GM19099 (cell line): Measurements from ENCODE around the gene TENT4A.

Source experiments
- POLR2A ChIP-seq: IDR thresholded peaks from 3 replicates; pipeline ENCODE4 v1.6.1; 2011; ENCODE audit warnings: low read depth; ENCODE audit not compliant: insufficient read length; ENCODE audit errors: extremely low read depth

Gene TENT4A

DNA sequence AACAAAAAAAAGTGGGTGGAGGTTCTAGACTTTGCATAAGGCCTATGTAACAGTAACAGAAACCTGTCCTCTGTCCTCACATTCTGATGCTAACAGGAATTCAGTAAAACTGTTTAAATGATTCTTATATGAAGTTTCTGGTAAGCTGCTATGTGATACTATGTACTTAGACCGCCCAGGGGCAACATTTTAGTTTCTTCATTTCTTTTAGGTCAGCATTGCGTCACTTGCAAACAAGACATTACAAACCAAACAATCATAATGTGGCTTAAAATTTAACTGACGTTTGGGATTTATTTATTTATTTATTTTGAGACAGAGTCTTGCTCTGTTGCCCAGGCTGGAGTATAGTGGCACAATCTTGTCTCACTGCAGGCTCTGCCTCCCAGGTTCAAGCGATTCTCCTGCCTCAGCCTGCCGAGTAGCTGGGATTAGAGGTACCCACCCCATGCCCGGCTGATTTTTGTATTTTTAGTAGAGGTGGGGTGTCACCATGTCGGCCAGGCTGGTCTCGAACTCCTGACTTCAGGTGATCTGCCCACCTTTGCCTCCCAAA is 44.3 kb downstream of the TENT4A start:
- no peak for TF ChIP-seq POLR2A

- no peak for TF ChIP-seq POLR2A
These were observed 45.0 kb downstream of the TENT4A start for GRCh38 chr5:6758236-6758635.

- TF ChIP-seq POLR2A = no peak
These were observed 45.5 kb downstream of the TENT4A start for GRCh38 chr5:6758706-6759105.

GRCh38 chr5:6759401-6759800 is 46.2 kb downstream of the TENT4A start:
- no peak for TF ChIP-seq POLR2A

DNA sequence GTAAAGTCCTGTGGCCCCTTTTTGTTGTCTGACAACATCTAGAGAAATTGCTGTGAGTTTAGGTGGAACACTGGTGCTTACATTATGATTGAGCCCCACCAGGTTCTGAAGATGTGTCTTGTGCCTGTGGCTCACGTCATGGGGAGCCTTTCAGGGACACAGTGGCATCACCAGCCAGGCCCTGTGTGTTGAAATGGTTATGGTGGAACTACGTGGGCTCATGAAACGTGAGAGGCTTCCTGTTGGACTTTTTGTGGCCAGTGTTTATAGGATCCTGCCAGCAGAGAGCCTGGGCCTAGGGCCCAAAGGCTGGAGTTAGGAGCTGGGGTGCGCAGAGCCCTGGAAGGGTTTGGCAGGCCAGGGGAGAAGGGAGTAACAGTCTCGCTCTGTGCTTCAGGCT is 46.8 kb downstream of the TENT4A start:
- TF ChIP-seq POLR2A = no peak

DNA sequence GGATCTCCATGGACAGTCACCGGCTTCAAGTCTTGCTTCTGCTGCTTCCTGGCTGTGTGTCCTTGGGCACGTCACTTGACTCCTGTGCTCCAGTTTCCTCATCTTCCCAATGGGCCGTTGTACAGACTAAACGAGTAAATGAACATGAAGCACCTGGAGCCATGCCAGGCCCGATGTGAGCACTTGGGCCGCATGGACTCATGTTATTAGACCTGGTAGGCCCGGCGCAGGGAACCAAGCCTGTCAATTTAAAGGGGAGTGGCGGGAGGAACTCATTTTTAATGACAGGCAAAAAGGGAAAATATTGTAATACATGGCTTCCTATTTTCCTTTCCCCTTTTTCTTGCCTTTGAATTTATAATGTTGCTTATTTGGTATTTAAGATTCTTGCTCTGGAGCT is 47.5 kb downstream of the TENT4A start:
- TF ChIP-seq POLR2A = no peak

DNA sequence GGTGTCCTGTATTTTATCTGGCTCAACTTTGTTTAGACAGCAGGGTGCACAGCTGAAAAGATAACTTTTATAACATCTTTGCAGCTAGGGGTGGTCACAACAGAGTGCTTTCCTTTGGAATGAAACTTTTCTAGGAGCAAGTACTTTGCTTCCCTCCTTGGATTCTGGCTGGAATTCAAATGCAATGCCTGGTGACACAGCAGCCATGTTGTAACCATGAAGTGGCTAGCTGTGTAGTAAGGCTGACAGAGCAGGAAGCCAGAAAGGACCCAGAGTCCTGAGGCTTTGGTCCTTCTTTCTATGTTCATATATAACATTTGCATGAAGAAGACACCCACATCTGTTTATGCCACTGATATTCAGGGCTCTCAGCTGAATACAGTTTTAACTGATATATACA is 48.1 kb downstream of the TENT4A start:
- no peak for TF ChIP-seq POLR2A

DNA sequence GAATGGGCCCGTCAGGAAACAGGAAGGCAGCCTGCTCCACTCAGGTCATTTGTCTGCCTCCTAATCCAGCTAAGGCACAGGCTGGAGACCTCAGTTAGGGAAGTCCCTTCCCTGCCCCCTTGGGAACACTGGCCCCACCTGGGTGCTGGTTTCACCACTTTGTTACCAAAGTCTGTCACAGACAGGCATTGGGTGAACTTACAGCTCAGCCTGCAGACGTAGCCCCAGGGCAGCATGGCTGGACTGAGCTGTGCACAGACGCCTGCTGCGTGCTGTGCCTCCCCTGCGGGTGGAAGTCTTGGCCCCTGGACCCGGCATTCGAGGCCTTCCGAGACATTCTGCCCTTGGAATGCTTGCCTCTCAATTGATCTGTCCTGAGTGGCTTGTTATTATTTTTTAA is 48.9 kb downstream of the TENT4A start:
- TF ChIP-seq POLR2A = no peak

DNA sequence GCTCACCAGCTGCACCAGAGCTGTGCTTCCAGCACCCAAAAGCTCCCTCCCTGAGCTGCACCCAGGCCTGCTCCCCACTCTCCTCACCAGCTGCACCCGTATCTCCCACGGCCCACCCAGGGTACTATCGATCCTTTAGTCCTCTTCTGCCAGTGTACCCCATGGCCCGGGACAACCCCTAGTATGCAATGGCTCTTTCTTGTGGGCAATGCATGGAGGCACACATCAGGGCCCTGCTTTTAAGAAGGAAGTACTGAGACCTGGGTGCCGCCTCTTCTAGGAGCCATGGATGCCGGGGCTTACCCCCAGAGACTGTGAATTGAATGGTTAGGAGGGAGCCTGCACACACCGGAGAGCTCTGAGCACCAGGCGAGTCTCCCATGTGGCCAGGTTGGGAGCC is 49.5 kb downstream of the TENT4A start:
- no peak for TF ChIP-seq POLR2A

DNA sequence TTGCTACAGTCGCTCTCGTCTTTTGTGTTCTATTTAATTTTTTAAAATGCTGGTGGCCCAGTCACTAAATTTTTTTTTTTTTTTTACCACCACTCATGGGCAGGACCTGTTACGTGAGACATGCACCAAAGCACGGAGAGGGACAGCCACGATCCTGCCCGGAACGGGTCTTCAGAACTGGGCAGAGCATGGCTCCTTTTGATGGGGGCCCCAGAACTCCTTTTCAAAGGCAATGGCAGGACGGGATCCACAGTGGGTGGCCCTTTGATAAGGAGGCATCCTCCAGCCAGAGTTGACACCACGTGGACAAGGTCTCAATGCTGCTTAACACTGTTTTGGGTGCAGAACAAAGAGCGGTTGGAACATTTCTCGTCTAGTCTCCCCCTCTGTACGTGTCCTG is 50.0 kb downstream of the TENT4A start:
- no peak for TF ChIP-seq POLR2A

DNA sequence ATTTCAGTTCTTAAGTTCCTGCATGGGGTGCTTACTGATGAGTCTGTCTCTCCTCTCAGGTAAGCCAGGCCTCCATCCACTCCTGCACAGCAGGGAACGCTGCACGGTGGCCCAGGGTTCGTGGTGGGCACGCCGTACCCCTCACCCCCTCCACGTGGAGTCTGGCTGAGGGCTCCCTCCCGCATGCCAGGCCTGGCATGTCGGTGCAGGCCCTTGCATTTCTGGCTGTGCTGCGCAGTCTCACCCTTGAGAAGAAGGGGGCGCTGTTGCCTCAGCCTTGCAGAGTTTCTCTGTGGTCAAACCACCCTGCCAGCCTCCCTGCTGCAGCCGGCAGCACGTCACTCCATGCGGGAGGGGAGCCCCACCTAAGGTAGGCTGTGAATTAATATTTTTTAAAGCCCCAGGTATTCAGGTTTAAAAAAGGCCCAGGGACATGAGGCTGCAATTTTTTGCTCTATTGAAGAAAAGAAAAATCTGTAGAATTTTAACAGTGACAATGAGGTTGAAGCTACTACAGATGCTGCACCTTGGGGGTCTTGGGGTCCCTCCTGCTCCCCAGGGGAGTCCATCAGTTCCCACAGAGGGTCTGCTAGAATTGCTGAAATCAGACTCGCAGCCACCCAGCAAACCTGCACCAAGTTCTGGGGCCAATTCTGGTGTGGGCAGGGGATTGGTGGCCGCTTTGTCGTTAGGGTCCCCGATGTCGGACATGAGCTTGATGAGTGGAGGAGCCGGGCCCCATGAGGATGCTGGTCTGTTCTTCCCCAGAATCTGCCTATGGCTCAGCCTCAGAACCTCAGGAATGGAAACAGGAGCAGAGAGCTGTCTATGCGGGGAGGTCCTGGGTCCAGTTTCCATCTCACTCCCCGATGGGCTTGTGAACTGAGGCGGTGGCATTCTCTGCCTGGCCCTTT is 52.6 kb downstream of the TENT4A start:
- no peak for TF ChIP-seq POLR2A

- no peak for TF ChIP-seq POLR2A
These were observed 53.4 kb downstream of the TENT4A start for GRCh38 chr5:6766604-6767093.

DNA sequence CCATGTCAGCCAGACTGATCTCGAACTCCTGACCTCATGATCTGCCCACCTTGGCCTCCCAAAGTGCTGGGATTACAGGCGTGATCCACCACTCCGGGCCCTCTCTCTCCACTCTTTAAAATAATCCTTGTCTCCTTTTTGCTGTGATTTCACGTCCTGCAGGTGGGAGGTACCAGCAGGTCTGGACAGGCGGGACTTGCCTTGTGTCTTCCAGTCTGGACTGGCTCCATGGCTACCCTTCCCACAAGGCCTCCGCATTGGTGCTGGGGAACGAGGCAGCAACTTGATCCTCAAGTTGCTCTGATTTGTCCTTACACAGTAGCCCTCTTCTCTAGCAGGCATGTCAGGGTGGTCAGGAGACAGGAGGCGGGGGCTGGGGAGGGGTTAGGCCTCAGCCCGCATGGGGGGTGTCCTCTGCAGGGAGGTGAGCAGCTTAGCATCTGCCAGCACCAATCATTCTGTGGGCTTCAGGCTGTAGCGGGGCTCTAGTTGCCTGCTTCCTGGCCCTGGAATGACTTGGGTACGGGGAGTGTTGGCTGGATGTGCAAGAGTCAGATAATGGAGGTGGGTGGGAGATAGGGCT is 54.3 kb downstream of the TENT4A start:
- no peak for TF ChIP-seq POLR2A

DNA sequence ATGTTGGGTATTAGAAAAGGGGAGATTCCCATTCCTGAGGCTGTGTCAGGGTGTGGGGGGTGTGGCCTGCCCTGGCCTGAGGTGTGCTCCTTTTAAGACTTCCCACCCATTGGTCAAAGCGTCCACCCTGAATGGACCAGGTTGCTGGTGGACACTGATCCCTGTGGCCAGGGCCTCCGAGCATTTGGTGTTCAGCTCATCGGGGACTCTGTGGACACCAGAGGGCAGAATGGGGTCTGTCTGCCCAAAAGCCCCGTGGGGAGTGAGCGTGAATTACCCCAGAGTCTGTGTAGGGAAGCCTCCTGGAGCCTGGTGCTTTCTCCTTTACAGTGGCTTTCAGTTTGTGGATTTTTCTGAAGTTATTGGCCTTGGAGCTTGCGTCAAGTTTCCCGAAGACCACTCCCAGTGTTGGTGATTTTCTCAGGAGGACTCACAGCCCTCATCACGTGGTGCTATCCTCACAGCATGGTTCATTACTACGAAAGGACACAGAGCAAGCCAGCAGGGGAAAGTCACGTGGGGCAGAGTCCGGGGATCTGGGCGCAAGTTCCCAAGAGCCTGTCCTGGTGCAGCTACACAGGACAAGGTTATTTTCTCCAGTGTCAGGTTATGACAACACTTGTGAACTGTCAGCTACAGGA is 55.5 kb downstream of the TENT4A start:
- TF ChIP-seq POLR2A = no peak

DNA sequence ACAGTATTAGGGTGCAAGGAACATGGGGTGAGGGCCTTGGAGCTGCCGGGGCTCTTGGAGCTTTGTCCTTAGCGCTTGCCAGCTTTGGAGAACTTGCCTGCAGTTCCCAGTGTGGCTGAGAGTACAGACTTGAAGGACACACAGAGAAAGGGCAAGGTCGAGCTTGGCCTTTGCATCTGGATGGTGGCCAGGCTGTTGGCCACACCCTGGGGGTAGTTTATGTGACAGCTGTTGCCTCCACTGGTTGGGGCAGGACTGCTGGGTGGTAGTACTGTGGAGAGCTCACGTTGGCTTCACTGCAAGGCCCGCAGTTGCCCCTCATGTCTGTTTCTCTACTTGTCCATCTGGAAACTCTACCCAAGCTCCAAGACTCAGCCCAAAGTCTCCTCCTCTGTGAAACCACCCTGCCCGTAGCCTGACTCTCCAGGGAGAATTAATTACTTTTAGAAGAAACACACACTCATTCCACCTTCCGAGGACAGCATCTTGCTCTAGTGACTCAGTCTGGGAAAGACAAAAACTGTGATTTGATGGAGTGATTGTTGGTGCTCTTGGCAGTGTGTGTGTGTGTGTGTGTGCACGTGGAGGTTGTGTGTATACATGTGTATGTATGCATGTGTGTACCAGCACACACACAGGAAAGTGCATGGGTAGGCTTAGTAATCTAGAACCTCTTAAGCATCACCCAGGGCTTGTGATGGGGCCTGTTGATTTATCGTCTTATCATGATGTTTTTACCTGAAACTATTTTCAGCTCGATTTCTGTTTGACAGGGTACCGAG is 57.8 kb downstream of the TENT4A start:
- TF ChIP-seq POLR2A = no peak
